ENCODE data around the gene WNT11.

DNA sequence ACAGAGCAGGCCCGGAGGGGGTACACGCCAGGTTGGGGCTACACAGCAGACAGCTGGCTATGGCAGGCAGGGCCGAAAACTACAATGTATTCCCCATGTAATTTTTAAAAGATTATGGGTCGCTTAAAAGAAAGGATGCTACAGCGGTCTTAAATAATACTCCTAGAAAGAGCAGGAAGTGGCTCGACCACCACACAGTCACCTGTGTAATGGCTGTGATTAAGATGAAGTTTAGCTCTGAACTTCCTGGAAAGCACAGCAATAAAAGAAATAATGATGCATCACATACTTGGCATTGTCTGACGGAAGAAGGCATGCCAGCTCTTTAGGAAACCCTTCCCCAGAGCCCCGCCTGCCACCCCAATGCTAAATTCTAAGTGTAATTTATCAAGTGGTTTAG is 32.6 kb downstream of the WNT11 start:
- TF ChIP-seq YY1 (IDR thresholded peaks at IDR 0.05; ENCODE audit: insufficient read depth, insufficient read length) (no peak), SUZ12 (IDR thresholded peaks at IDR 0.05; ENCODE audit: extremely low read depth, insufficient read depth, insufficient read length) (no peak)
